HCT116 (cell line): ENCODE results near the gene TP53RK.
A peak's percentile ranks its signal among the peaks of the same experiment; 100 is the strongest.

Experiments
- CEBPB ChIP-seq: IDR thresholded peaks from 2 replicates; pipeline ENCODE4 v1.6.1; 2012; ENCODE audit warnings: low read depth
- EZH2phosphoT487 ChIP-seq: fragments of 200-600 bp; IDR thresholded peaks from 2 replicates; pipeline ENCODE4 v1.6.1; 2018; ENCODE audit warnings: antibody characterized with exemption, borderline replicate concordance
- RAD21 ChIP-seq: IDR thresholded peaks from 2 replicates; pipeline ENCODE4 v1.6.1; 2012; ENCODE audit warnings: low read depth, mild to moderate bottlenecking
- REST ChIP-seq: IDR thresholded peaks from 2 replicates; pipeline ENCODE4 v1.6.1; 2012; ENCODE audit warnings: low read depth
- YY1 ChIP-seq: IDR thresholded peaks from 2 replicates; pipeline ENCODE4 v1.6.1; 2011; ENCODE audit warnings: low read length, low read depth, moderate library complexity, mild to moderate bottlenecking; ENCODE audit not compliant: insufficient replicate concordance; ENCODE audit errors: extremely low read depth
- TF ChIP-seq, protein P1 (sequence below), 3 experiments: fragments of 200-600 bp in 1 of 3; sonication (generic) in 1 of 3; IDR thresholded peaks in 2 of 3; conservative IDR thresholded peaks in 1 of 3; 2 replicates each; pipeline ENCODE4 v1.5.1; 2012 to 2017; ENCODE audit warnings: low read depth in 2 of 3, low read length in 2 of 3, antibody characterized with exemption in 1 of 3, borderline replicate concordance in 1 of 3, control low read depth in 1 of 3, mild to moderate bottlenecking in 1 of 3, mixed read lengths in 1 of 3, mixed run types in 1 of 3, moderate library complexity in 1 of 3; ENCODE audit not compliant: insufficient read depth in 1 of 3

GRCh38 chr20:46699651-46700359 is 10.6 kb upstream of the TP53RK start:
- TF ChIP-seq YY1 (no peak), CEBPB (no peak), RAD21 (peak; percentile 71), REST (no peak), EZH2phosphoT487 (no peak)
- TF ChIP-seq, protein P1, sequence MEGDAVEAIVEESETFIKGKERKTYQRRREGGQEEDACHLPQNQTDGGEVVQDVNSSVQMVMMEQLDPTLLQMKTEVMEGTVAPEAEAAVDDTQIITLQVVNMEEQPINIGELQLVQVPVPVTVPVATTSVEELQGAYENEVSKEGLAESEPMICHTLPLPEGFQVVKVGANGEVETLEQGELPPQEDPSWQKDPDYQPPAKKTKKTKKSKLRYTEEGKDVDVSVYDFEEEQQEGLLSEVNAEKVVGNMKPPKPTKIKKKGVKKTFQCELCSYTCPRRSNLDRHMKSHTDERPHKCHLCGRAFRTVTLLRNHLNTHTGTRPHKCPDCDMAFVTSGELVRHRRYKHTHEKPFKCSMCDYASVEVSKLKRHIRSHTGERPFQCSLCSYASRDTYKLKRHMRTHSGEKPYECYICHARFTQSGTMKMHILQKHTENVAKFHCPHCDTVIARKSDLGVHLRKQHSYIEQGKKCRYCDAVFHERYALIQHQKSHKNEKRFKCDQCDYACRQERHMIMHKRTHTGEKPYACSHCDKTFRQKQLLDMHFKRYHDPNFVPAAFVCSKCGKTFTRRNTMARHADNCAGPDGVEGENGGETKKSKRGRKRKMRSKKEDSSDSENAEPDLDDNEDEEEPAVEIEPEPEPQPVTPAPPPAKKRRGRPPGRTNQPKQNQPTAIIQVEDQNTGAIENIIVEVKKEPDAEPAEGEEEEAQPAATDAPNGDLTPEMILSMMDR (IDR thresholded peaks at IDR 0.05 in 2 of 3, conservative IDR thresholded peaks at IDR 0.05 in 1 of 3; ENCODE audit: borderline replicate concordance in 1 of 3, insufficient read depth in 1 of 3, low read depth in 2 of 3, low read length in 2 of 3) = peak; percentile 65 to 92 (median 91); a peak in 5 of 6 replicates
